GM23338 (cell line): ENCODE data around the gene TMEM125. TPM values are rescaled to one million over a fixed set of nuclear protein-coding genes. Genes with fewer than 3 reads are reported as not detected.

Experiments
- ATAC-seq: fragments of 200-7000 bp; cut with Tn5 transposase; 3 replicates; pipeline ENCODE4 v1.9.1; 2020
- DNase-seq: peaks from one replicate; pipeline ENCODE4 v3.0.0-alpha.2; 2015; ENCODE audit warnings: low spot score
- H2AFZ ChIP-seq: fragments of 200-600 bp; sonication (generic); 2 replicates; pipeline ENCODE4 v1.8.0; 2016; ENCODE audit warnings: antibody characterized with exemption, mild to moderate bottlenecking, moderate library complexity
- H3F3A ChIP-seq: fragments of 200-600 bp; sonication (generic); replicated peaks from 2 replicates; pipeline ENCODE4 v1.8.0; 2017; ENCODE audit warnings: antibody characterized with exemption, mixed run types, low read depth
- H3K27ac ChIP-seq: fragments of 200-600 bp; sonication (generic); 2 replicates; pipeline ENCODE4 v1.6.1; 2016; ENCODE audit warnings: low read depth
- H3K27me3 ChIP-seq: fragments of 200-600 bp; sonication (generic); 2 replicates; pipeline ENCODE4 v1.8.0; 2016; ENCODE audit warnings: mild to moderate bottlenecking, mixed run types, moderate library complexity; ENCODE audit not compliant: insufficient read depth
- H3K36me3 ChIP-seq: fragments of 200-600 bp; sonication (generic); 2 replicates; pipeline ENCODE4 v1.8.0; 2016; ENCODE audit warnings: mild to moderate bottlenecking; ENCODE audit not compliant: insufficient read depth
- H3K4me1 ChIP-seq: fragments of 200-600 bp; sonication (generic); 2 replicates; pipeline ENCODE4 v1.8.0; 2016; ENCODE audit warnings: mild to moderate bottlenecking, moderate library complexity; ENCODE audit not compliant: insufficient read depth
- H3K4me2 ChIP-seq: fragments of 200-600 bp; sonication (generic); 2 replicates; pipeline ENCODE4 v1.7.1; 2017; ENCODE audit warnings: mixed run types
- H3K4me3 ChIP-seq: fragments of 200-600 bp; sonication (generic); 2 replicates; pipeline ENCODE4 v1.6.1; 2016; ENCODE audit warnings: mixed run types
- H3K79me2 ChIP-seq: fragments of 200-600 bp; sonication (generic); replicated peaks from 2 replicates; pipeline ENCODE4 v1.8.0; 2017; ENCODE audit warnings: mild to moderate bottlenecking; ENCODE audit not compliant: insufficient read depth
- H3K9me2 ChIP-seq: fragments of 200-600 bp; sonication (generic); 2 replicates; pipeline ENCODE4 v1.8.0; 2017; ENCODE audit not compliant: insufficient read depth
- H4K20me1 ChIP-seq: fragments of 200-600 bp; sonication (generic); replicated peaks from 2 replicates; pipeline ENCODE4 v1.8.0; 2017; ENCODE audit warnings: mild to moderate bottlenecking; ENCODE audit not compliant: insufficient read depth
- H3K27ac Mint-ChIP-seq: 2 replicates; pipeline ENCODE4 v1.8.0; 2020; ENCODE audit warnings: inconsistent platforms, mild to moderate bottlenecking, moderate library complexity, mixed read lengths
- H3K27me3 Mint-ChIP-seq: 3 replicates; pipeline ENCODE4 v1.8.0; 2022; ENCODE audit warnings: low read depth, mild to moderate bottlenecking, moderate library complexity, mixed read lengths, inconsistent platforms; ENCODE audit not compliant: insufficient read depth, poor library complexity
- H3K36me3 Mint-ChIP-seq: 3 replicates; pipeline ENCODE4 v1.8.0; 2021; ENCODE audit warnings: low read depth, mild to moderate bottlenecking, inconsistent platforms, moderate library complexity, mixed read lengths
- H3K4me1 Mint-ChIP-seq: 3 replicates; pipeline ENCODE4 v1.8.0; 2020; ENCODE audit warnings: mild to moderate bottlenecking, inconsistent platforms, mixed read lengths
- H3K4me3 Mint-ChIP-seq: 3 replicates; pipeline ENCODE4 v1.8.0; 2021; ENCODE audit warnings: moderate library complexity, mild to moderate bottlenecking, inconsistent platforms, mixed read lengths
- H3K9me3 Mint-ChIP-seq: 3 replicates; pipeline ENCODE4 v1.8.0; 2020; ENCODE audit warnings: moderate library complexity, mild to moderate bottlenecking, inconsistent platforms, mixed read lengths
- CREB1 ChIP-seq: fragments of 250-450 bp; sonication (Bioruptor Pico); IDR thresholded peaks from 2 replicates; pipeline ENCODE4 v1.5.0; 2020; ENCODE audit warnings: low read depth, mild to moderate bottlenecking, moderate library complexity
- CTCF ChIP-seq, 2 experiments: fragments of 200-600 bp in 1 of 2; sonication (generic) in 1 of 2; conservative IDR thresholded peaks; 2 replicates each; pipeline versions ENCODE4 v1.5.1 to v1.6.1; 2016 to 2017; ENCODE audit warnings: antibody characterized with exemption in 2 of 2, low read depth in 2 of 2, mild to moderate bottlenecking in 2 of 2, moderate library complexity in 1 of 2
- EZH2 ChIP-seq: fragments of 200-600 bp; sonication (generic); IDR thresholded peaks from one replicate; pipeline ENCODE4 v1.8.0; 2017; ENCODE audit warnings: antibody characterized with exemption, mild to moderate bottlenecking, low read depth; ENCODE audit not compliant: unreplicated experiment
- EZH2phosphoT487 ChIP-seq: fragments of 200-600 bp; sonication (generic); IDR thresholded peaks from one replicate; pipeline ENCODE4 v1.8.1; 2018; ENCODE audit warnings: antibody characterized with exemption; ENCODE audit not compliant: unreplicated experiment
- JUNB ChIP-seq: IDR thresholded peaks from one replicate; pipeline ENCODE4 v1.6.1; 2016; ENCODE audit warnings: antibody characterized with exemption; ENCODE audit not compliant: unreplicated experiment
- NANOG ChIP-seq: IDR thresholded peaks from 2 replicates; pipeline ENCODE4 v1.6.1; 2016; ENCODE audit warnings: antibody characterized with exemption, borderline replicate concordance
- POLR2AphosphoS5 ChIP-seq: IDR thresholded peaks from 2 replicates; pipeline ENCODE4 v1.6.1; 2016; ENCODE audit warnings: antibody characterized with exemption, low read depth
- STAT1 ChIP-seq: IDR thresholded peaks from one replicate; pipeline ENCODE4 v1.6.1; 2016; ENCODE audit warnings: antibody characterized with exemption; ENCODE audit not compliant: unreplicated experiment
- ZNF462 ChIP-seq: fragments of 250-450 bp; sonication (Bioruptor Pico); IDR thresholded peaks from 2 replicates; pipeline ENCODE4 v1.5.0; 2020; ENCODE audit warnings: mild to moderate bottlenecking, moderate library complexity
- polyA plus RNA-seq: library from polyadenylated mRNA; unstranded; fragments of >200 nt; fragmentation: Nextera tagmentation; extraction: Ambion mirVana; gene quantifications from 2 replicates; pipeline ENCODE4 v1.2.1, GENCODE V29; 2016
- total RNA-seq: library from RNA; depleted of rRNA; stranded (reverse); fragments of >200 nt; shearing (Covaris generic); gene quantifications from 2 replicates; pipeline ENCODE4 v1.2.3, GENCODE V29; 2014

Gene TMEM125
- total and polyA plus RNA-seq, 2 experiments from 2014 or later, result 16.8 to 39.3 TPM

GRCh38 chr1:43316738-43317520 lies 47.1 kb downstream of the TMEM125 start:
- ATAC-seq, result peak; percentile 50
- no peak overlapping the region for H3K27ac ChIP-seq
- TF ChIP-seq CTCF (conservative IDR thresholded peaks at IDR 0.05; ENCODE audit: low read depth in 2 of 2) (peak; percentile 31 to 38; a peak in 3 of 4 replicates), POLR2AphosphoS5 (no peak)
- H3F3A ChIP-seq, result no peaks in the 10 kb centered on the region
- Mint-ChIP-seq H3K27me3 (peaks cover 9% of the 10 kb centered on the region), H3K27ac (no peak overlapping the region), H3K4me1 (peaks cover 7% of the 10 kb centered on the region; the same call in 2 of the 3 replicates), H3K9me3 (no peaks in the 10 kb centered on the region), H3K36me3 (no peaks in the 10 kb centered on the region), H3K4me3 (no peak overlapping the region)
- H3K36me3 ChIP-seq, result no peaks in the 10 kb centered on the region
- H3K4me3 ChIP-seq, result no peak overlapping the region
- H2AFZ ChIP-seq, result no peak overlapping the region
- no peaks in the 10 kb centered on the region for H3K27me3 ChIP-seq
- H4K20me1 ChIP-seq, result no peaks in the 10 kb centered on the region
- no peak overlapping the region for H3K4me2 ChIP-seq
- DNase-seq, result peak; percentile 19
- no peaks in the 10 kb centered on the region for H3K9me2 ChIP-seq
- H3K79me2 ChIP-seq, result no peaks in the 10 kb centered on the region
- no peaks in the 10 kb centered on the region for H3K4me1 ChIP-seq

GRCh38 chr1:43317817-43318471 lies 48.2 kb downstream of the TMEM125 start:
- Histone ChIP-seq H3K4me3 (no peak overlapping the region), H3K4me2 (no peak overlapping the region), H4K20me1 (no peaks in the 10 kb centered on the region), H2AFZ (no peak overlapping the region), H3F3A (no peaks in the 10 kb centered on the region), H3K79me2 (no peaks in the 10 kb centered on the region), H3K36me3 (no peaks in the 10 kb centered on the region), H3K4me1 (no peaks in the 10 kb centered on the region), H3K27me3 (no peaks in the 10 kb centered on the region), H3K27ac (no peak overlapping the region), H3K9me2 (no peaks in the 10 kb centered on the region)
- peaks cover 12% of the 10 kb centered on the region for H3K27me3 Mint-ChIP-seq
- H3K4me3 Mint-ChIP-seq, result no peak overlapping the region
- peak; percentile 62 for ATAC-seq
- no peaks in the 10 kb centered on the region for H3K9me3 Mint-ChIP-seq
- peaks cover 7% of the 10 kb centered on the region; the same call in 2 of the 3 replicates for H3K4me1 Mint-ChIP-seq
- H3K27ac Mint-ChIP-seq, result 0 out of 2 replicates have a peak overlapping the region, but pooled peaks have one; percentile 45
- no peak for DNase-seq
- no peaks in the 10 kb centered on the region for H3K36me3 Mint-ChIP-seq
- TF ChIP-seq NANOG, result no peak
- TF ChIP-seq JUNB, result no peak
- TF ChIP-seq STAT1, result no peak
- TF ChIP-seq ZNF462 (CRISPR knock-in tag), result no peak
- TF ChIP-seq EZH2, result no peak
- TF ChIP-seq CREB1 (CRISPR knock-in tag), result no peak
- TF ChIP-seq CTCF (conservative IDR thresholded peaks at IDR 0.05; ENCODE audit: low read depth in 2 of 2), result no peak
- no peak for TF ChIP-seq POLR2AphosphoS5
- TF ChIP-seq EZH2phosphoT487, result no peak
